Activated naive CD4-positive, alpha-beta T cell (primary cell): Measurements from ENCODE around the gene BGLAP.

Experiments used
- DNase-seq, 4 experiments: peaks; one replicate each; lab custom pipeline; 2025; lab: John Stamatoyannopoulos, UW

BGLAP gene

DNA sequence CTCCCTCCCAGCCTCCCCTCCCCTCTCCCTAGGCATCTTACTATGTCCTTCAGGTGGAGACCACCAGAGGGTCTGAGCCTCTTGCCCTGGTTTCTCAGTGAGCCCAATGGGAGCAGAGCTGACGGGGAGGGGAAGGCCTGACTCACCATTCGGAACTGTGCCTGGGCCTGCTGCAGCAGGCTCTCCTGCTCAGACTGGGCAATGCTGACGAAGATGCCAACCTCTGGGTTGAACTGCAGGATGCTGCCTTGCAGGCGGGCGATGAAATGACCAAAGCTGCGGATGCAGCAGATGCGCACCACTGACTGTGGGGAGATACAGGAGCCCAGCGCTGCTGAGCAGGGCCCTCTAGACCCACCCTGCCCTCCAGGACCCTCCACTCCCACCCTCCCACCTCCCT lies 16.9 kb downstream of the BGLAP start:
- no peak for DNase-seq

DNA sequence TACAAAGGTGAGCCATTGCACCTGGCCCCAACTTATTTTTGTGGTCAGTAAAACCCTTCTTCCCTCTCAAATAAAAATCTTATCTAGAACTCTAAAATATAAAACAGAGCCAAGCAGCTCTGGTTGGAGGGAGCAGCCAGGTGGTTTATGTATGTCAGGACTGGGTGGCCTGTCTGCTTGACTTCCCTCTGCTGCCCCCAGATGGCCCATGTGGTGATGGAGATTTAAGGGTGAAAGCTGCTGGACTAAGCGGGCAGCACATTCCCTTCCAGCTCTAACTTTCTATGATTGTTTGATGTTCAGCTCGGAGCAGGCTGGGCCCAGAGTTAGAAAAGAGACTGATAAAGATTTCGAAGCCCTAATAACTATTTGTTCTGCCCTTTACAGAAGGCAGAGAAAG lies 17.8 kb downstream of the BGLAP start:
- no peak for DNase-seq

DNA sequence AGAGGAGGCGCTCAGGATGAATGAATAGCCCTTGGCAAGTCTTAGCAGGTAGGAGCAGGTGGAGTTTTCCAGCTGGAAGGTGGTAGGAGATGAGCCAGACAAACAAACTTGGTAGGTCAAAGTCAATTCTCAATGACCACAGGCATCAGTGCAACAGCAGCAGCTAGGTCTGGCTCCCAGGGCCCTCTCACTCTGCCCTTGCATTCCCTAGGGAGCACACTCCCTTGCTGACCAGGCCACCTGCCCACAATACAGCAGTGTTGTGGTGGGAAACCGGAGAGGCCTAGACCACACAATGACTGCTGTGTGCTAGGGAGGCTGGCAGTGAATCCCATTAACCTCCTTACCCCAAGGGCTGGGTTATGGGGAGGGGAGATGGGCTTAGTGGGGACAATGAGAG lies 18.9 kb downstream of the BGLAP start:
- no peak for DNase-seq

DNA sequence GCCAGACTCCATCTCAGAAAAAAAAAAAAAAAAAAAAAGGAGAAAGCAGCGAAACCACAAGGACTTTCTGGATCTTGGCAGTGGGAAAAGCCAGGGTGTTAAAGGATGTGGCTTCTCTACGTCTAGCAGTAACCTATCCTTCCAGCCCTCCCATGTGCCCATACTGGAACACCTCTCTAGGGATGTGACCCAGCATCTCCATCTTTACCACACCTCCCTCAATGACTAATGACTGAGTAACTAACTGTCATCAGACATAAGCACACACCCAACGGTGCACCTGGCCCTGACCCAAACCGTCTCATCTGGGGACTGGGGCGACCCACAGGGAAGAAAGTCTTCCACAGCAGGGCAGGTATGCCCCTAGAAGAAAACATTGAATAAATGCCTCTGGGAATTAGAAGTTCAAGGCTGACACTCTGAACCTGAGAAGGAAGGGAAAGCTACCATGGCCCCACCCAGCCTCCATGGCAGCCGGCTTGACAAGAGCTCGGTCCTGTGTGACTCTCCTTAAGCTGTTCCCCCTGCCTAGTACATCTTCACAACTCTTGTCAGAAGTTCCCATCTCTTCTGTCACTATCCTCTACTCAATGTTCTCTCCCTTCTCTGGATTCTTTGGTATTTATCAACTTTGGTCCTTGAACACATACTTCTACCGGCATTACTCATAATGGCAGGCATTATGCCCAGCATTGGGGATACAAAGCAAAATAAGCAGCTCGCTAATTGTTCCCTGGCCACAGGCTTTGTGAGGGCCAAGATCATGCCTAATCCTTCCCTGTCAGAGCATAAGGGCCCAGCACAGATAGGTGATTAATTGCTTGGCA lies 20.7 kb downstream of the BGLAP start:
- no peak for DNase-seq

DNA sequence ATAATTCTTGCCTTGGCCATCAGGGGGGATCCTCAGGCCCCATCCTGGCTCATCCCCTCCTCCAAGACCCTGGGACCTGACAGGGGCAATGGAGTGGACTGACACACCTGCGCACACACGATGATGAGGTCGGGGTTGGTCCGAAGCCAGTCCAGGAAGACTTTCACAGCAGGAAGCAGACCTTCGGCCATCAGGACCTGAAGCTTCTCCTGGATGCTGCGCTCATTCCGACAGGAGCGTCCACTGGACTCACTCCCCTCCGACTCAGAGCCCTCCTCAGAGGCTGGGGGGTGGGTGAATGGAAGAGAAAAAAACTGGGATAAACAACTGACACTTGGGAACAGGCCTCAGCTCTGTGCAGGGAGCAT lies 21.3 kb downstream of the BGLAP start:
- no peak for DNase-seq

DNA sequence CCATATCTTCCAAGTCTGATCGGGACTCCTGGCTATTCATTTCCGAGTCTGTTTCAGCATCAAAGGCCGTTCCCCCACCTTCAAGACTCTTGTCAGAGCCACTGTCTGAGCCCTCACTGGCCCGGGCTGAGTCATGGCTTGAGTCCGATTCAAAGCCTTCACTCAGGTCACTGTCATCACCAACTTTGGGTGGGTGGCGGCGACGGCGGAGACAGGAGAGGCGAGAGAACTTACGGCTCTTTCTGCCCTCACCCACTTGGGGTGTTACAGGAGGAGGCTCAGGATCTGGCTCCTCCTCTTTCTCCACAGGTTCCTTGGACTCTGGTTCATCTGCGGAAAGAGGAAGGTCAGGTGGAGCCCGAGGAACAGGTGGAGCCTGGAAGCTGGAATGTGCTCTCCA lies 24.1 kb downstream of the BGLAP start:
- DNase-seq, result no peak

DNA sequence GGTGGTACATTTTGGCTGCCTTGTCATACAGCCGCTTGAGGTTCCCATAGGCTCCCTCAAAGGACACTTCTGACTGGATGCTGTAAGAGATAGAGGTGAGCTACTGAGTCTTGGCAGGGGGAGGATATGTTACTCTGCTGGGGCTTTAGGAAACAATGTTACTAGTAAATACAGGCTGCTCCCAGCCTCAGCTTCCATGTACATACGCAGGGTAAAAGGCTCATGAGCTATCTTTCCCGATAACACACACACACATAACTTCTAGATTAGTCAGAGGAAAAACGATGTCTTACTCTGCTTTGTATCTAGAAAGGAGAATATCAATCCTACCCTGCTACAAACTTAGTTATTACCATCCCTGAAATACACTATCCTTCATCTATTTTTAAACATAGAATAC lies 26.4 kb downstream of the BGLAP start:
- no peak for DNase-seq

DNA sequence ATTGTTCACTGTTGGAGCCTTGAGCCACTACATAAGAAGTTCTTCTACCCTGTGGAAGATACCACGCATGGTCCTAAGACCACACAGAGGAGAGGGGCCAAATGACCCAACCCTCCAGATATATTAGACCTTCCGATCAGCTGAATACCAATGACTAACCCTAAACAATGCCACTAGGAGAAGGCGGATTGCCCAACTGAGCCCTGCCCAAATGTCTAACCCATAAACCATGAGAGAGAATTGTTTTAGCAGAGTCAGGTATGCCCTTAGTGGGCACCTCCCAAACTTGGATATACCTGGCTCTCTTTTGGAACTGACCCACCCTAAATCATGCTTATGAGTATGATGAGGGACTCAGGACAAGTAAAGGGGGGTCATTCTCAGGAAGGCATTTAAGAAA lies 28.3 kb downstream of the BGLAP start:
- DNase-seq, result no peak

DNA sequence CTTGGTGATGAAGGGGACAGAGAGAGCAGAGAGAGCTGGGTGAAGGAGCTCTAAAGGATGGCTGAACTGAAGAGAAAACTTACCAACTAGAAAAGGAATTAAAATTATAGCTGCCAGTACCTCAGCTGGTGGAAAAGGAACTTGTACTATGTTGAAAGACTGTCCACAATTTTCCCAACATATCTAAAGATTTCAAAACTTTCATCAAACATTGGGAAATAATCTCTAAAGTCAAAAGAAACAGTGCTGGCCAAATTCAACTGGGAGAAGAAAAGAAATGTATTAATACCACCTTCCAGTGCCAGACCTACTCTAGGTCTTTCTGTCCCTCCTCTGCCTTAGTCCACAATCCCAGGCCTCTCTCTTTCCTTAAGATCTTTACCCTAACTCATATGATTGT lies 34.5 kb downstream of the BGLAP start:
- DNase-seq, result no peak

DNA sequence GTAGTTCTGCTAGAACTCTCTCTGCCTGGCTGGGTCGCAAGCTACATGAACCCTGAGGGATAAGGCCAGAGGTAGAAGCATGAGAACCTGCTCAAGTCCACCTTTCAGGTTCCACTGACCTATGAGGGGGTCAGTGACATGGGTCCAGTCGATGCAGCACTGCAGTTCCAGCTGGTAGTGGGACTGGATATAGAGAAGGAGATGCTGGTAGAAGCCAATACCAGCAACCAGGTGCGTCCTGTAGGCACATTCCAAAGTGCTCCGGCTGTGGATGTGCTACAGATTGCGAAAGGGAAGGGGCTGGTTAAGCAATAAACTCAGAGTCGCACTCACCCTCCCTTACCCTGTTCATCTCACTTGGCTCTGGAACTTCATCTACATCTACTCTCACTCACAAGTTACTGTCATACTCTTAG lies 35.0 kb downstream of the BGLAP start:
- DNase-seq, result no peak

DNA sequence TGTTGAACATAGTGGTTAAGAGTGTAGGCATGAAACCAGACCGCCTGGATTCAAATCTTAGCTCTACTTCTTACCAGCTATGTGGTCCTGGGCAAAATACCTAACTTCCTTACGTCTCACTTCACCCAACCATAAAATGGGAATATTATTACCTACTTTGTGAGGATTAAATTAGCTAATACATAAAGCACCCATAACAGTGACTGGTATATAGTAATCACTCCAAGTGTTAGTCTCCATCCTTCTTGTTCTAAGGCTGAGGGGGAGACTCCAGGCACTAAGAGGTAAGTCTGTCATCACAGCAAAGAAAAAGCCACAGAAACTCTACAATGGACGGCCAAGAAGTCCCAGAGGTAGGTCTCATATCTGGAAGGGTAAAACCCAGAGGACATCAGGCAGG lies 37.9 kb downstream of the BGLAP start:
- DNase-seq, result no peak

DNA sequence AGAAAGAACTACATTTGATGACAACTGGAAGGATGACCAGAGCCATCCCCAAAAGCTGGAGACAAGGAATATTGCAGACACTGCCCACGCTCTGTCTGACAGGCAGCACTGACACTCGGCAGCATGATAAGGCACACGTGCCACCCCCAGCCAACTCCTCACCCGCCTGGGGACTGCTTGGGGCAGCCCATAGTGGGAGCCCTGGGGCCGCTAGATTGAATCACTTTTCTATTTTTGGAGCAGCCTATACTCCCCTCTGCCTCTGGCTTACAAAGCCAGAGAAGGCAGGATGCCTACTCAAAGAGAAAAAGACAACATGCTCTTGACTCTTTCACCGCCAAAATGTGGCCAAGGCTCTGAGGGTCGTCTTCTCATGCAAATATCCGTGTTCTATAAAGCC lies 39.3 kb downstream of the BGLAP start:
- no peak for DNase-seq

DNA sequence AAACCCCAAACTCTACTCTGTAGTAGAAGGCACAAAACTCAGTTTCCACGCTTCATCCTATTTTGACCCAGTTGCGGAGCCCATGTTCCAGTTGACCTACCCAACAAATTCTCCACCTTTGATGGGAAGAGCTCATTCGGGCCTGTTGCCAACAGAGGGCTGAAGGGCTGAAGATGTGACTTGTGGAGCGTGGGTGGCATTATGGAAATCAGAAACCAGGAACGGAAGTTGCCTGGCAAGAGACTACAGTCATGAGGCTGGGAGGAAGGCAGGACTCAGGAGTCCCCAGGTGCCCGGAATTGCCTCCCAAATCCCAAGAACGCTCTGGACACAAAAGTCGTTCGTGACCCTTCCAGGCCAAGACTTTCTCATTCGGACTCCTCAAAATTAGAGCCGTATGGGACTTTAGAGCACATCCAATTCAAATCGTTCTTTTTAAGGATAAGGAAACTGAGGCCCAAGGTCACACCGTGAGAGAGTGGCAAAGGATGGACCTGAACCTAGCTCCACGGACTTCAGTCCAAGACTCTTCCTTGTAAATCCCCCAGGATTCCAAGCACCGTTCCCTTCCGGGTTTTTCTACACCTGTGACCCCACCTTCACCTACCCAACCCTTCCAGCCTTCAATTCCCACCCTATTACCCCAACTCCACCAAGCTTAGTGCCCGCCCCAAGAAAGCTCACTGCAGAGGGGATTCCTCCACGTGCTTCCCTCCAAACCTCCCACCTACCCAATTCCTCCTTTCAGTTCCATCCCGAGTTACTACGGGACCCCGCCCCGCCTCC lies 39.9 kb downstream of the BGLAP start:
- DNase-seq, result no peak

DNA sequence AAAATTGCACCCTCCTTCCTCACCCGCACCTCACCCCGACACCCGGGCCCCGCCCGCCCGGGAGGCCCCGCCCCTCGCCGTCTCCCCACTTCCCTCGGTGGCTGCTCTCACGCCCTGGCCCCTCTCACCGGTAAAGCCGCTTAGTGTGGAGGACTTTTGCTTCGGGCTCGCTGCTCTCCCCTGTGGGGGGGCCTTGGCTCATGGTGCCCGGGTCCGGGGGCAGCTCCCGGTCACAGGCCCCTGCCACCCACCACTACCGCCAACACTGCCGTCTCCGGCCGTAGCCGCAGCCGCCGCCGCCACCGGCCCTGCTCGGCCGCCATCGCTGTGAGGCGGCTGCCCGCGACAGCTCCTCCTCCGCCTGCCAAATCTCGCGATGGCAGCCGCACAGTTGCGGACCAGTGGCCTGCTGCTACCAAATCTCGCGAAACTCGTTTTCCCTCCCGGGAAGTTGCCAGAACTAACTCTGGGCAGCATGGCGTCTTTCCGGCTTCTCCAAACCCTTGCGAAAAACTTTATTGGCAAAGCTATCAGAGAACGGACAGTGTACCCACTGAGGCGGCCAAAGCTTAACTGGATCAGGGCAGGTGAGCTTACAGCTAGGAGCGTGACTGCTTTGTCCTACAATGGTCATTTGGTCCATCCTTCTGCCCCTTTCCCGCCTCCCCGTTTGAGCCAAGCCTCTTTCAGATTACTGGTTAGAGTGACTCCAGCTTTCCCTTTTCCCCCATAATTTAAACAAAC lies 40.7 kb downstream of the BGLAP start, which contains the start of gene SMG5:
TSS of gene SMG5 (minus strand) at position 347 of the 744 bp plus-strand sequence. CDS start at position 202, 145 bp downstream.
- peak; percentile 76 to 90 (median 83) for DNase-seq

DNA sequence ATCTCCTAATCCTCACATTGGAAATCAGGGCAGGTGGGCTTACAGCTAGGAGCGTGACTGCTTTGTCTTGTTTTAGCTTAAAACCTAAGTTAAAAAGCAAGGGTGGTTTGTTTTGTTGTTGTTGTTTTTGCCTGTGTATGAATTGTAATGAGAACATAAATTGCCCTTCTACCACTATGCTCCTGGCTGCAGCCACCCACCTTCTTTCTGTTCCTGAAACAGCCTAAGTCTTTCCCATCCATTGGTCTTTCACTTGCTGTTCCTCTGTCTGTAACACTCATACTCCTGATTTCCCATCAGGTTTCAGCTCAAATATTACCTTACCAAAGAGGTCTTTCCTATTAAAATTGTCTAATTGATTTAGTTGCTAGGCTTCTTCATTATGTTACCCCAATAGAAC lies 41.5 kb downstream of the BGLAP start:
- no peak for DNase-seq

DNA sequence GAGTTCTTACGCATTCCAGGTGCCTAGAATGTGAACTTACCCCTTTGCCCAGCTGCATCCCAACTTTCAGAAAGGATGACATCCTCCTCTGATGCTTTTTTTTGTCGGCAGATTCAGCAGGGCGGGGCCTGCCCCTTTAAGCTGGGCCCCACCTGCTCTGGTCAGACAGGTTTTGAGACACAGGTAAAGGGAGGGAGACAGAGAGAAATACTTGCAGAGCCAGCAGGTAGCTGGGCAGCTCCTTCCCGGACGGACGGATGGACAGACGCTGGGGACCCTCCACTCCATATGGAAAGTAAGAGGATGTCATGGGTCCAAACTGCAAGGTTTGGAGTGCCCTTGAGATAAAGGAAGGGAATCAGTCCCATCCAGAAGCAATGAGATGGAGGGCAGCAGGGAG lies 42.1 kb downstream of the BGLAP start, which contains the start of gene TMEM79:
TSS of gene TMEM79 (plus strand) at position 214 of the 400 bp plus-strand sequence. CDS start 902 bp downstream, outside the sequence.
- DNase-seq, result no peak

DNA sequence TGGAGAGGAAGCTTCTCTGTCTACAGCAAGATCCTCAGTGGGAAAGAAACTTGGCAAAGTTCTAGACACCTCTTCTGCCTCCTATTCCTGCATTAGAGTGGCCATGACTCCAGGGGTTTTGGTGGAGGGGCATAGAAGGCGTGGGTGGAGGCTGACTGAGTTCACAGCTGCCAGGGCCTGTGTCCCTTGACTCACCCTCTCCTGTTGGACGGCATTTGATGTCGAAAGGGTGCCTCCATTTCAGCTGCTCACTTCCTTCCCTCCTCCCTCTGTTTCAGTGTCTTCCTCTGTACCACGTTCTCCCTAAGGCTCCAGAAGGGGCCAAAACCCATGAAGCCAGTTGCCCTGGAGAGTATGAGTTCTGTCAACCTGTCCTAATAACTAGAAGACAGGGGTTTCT lies 42.8 kb downstream of the BGLAP start:
- no peak for DNase-seq

DNA sequence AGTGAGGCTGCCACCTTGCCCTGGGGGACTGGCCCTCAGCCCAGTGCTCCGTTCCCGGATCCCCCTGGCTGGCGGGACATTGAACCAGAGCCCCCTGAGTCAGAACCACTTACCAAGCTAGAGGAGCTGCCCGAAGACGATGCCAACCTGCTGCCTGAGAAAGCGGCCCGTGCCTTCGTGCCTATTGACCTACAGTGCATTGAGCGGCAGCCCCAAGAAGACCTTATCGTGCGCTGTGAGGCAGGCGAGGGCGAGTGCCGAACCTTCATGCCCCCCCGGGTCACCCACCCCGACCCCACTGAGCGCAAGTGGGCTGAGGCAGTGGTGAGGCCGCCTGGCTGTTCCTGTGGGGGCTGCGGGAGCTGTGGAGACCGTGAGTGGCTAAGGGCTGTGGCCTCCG lies 43.5 kb downstream of the BGLAP start:
- no peak for DNase-seq

DNA sequence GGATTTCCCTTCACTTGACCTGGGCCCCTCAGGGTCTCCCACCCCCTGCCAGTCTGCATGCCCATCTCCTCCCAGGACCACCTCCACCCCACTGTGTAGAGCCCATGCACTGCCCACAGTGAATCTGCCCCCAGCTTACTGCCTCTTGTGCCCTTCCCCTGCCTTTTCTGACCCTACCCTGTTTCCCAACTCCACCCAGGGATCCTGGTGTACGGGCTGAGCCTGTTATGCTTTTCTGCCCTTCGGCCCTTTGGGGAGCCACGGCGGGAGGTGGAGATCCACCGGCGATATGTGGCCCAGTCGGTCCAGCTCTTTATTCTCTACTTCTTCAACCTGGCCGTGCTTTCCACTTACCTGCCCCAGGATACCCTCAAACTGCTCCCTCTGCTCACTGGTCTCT lies 44.1 kb downstream of the BGLAP start:
- no peak for DNase-seq

DNA sequence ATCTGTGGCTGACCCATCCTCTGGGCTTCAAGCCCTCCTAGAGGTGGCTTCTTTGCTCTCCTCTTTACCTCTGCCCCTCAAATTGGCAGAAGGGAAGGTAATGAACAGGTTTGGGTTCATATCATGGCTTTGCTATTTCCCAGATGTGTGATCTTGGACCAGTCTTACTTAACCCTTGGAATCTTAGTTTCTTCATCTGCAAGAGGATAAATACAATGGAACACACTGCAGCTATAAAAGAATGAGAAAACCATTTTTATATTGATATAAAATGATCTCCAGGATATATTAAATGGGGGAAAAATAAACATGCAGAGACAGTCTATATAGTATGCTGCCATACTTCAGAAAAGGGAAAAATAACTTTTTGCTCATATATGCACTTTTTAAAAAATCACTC lies 47.9 kb downstream of the BGLAP start:
- DNase-seq, result no peak

DNA sequence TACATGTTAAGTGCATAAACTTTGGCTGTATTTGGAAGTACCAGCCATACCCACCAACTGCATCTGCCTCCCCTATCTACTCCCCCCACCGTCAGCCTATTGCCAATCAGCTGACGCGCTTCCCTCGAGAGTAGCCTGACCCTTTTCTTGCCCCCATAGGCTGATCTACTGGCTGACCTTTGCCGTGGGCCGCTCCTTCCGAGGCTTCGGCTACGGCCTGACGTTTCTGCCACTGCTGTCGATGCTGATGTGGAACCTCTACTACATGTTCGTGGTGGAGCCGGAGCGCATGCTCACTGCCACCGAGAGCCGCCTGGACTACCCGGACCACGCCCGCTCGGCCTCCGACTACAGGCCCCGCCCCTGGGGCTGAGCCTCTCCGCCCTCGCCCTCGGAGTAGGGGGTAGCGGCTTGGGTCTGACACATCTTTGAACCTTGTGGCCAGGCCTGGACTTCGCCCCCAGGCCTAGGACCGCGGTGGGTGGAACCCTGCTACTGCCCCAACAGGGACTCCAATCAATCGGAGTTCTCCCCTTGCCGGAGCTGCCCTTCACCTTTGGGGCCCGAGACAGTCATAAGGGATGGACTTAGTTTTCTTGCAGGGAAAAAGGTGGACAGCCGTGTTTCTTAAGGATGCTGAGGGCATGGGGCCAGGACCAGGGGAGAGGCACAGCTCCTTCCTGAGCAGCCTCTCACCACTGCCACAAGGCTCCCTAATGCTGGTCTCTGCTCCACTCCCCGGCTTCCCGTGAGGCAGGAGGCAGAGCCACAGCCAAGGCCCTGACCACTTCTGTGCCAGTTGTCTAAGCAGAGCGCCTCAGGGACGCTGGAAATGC lies 49.5 kb downstream of the BGLAP start:
- DNase-seq, result no peak
